Suprapubic skin (tissue), 3 donors: ENCODE measurements around the gene NODAL.

Experiments used
- CTCF ChIP-seq, 2 donors: fragments of 200-600 bp in 1 of 2; fragments of 450-650 bp in 1 of 2; sonication (generic) in 1 of 2; IDR thresholded peaks; one replicate each; pipeline ENCODE4 v1.5.1; 2016 to 2019; ENCODE audit warnings: antibody characterized with exemption in 2 of 2, mild to moderate bottlenecking in 1 of 2, moderate library complexity in 1 of 2
- EP300 ChIP-seq: sonication (generic); formaldehyde crosslinking; IDR thresholded peaks from one replicate; pipeline ENCODE4 v1.6.1; 2017; ENCODE audit warnings: antibody characterized with exemption

GRCh38 chr10:70455213-70455630 is 13.7 kb upstream of the NODAL start:
- TF ChIP-seq EP300: no peak
- TF ChIP-seq CTCF (IDR thresholded peaks at IDR 0.05): no peak
